GM23248 (cell line): ENCODE measurements around the gene PHOX2A. TPM values are rescaled to one million over a fixed set of nuclear protein-coding genes. Genes with fewer than 3 reads are reported as not detected.

Experiments
- DNase-seq: peaks from one replicate; pipeline ENCODE4 v3.0.0-alpha.2; 2015
- H2AFZ ChIP-seq: fragments of 200-600 bp; sonication (generic); 2 replicates; pipeline ENCODE4 v1.6.1; 2016; ENCODE audit warnings: antibody characterized with exemption
- H3F3A ChIP-seq: fragments of 200-600 bp; sonication (generic); 2 replicates; pipeline ENCODE4 v1.6.1; 2016; ENCODE audit warnings: mild to moderate bottlenecking, antibody characterized with exemption, mixed run types; ENCODE audit not compliant: insufficient read depth
- H3K27ac ChIP-seq: fragments of 200-600 bp; sonication (generic); 2 replicates; pipeline ENCODE4 v1.5.1; 2016; ENCODE audit warnings: mild to moderate bottlenecking
- H3K27me3 ChIP-seq: fragments of 200-600 bp; sonication (generic); replicated peaks from 2 replicates; pipeline ENCODE4 v1.6.1; 2016; ENCODE audit warnings: mild to moderate bottlenecking; ENCODE audit not compliant: insufficient read depth
- H3K36me3 ChIP-seq: fragments of 200-600 bp; sonication (generic); 2 replicates; pipeline ENCODE4 v1.6.1; 2016; ENCODE audit warnings: low read depth, mild to moderate bottlenecking
- H3K4me1 ChIP-seq: fragments of 200-600 bp; sonication (generic); 2 replicates; pipeline ENCODE4 v1.6.1; 2016; ENCODE audit warnings: mild to moderate bottlenecking; ENCODE audit not compliant: insufficient read depth
- H3K4me2 ChIP-seq: fragments of 200-600 bp; sonication (generic); one replicate; pipeline ENCODE4 v1.6.1; 2016; ENCODE audit warnings: mild to moderate bottlenecking; ENCODE audit not compliant: unreplicated experiment
- H3K4me3 ChIP-seq: fragments of 200-600 bp; sonication (generic); 2 replicates; pipeline ENCODE4 v1.5.1; 2016; ENCODE audit warnings: mild to moderate bottlenecking
- H3K79me2 ChIP-seq: fragments of 200-600 bp; sonication (generic); 2 replicates; pipeline ENCODE4 v1.6.1; 2016; ENCODE audit warnings: mild to moderate bottlenecking; ENCODE audit not compliant: insufficient read depth
- H3K9ac ChIP-seq: fragments of 200-600 bp; sonication (generic); 2 replicates; pipeline ENCODE4 v1.6.1; 2016; ENCODE audit warnings: mild to moderate bottlenecking
- H3K9me2 ChIP-seq: fragments of 200-600 bp; sonication (generic); 2 replicates; pipeline ENCODE4 v1.6.1; 2016; ENCODE audit warnings: mixed run types, mild to moderate bottlenecking, moderate library complexity; ENCODE audit not compliant: insufficient read depth
- H3K9me3 ChIP-seq: fragments of 200-600 bp; sonication (generic); one replicate; pipeline ENCODE4 v1.6.1; 2017; ENCODE audit warnings: low read depth
- H4K20me1 ChIP-seq: fragments of 200-600 bp; sonication (generic); 2 replicates; pipeline ENCODE4 v1.6.0; 2016; ENCODE audit not compliant: insufficient read depth
- EZH2 ChIP-seq: fragments of 200-600 bp; sonication (generic); IDR thresholded peaks from 2 replicates; pipeline ENCODE4 v1.6.1; 2018; ENCODE audit warnings: antibody characterized with exemption, mild to moderate bottlenecking; ENCODE audit not compliant: insufficient read depth, poor library complexity, severe bottlenecking
- EZH2phosphoT487 ChIP-seq: fragments of 200-600 bp; sonication (generic); IDR thresholded peaks from 2 replicates; pipeline ENCODE4 v1.6.1; 2018; ENCODE audit warnings: antibody characterized with exemption, moderate library complexity, mild to moderate bottlenecking, low read depth; ENCODE audit not compliant: insufficient read depth
- WGBS, 2 experiments: methylation state at CpG; one replicate each; pipeline ENCODE4 v1.1.6; 2015 to 2017; ENCODE audit warnings: low lambda C conversion rate in 2 of 2, low coverage in 1 of 2; ENCODE audit errors: missing lambda C conversion rate in 2 of 2; 5-methylcytosine and 5-hydroxymethylcytosine counted together
- in situ Hi-C: fragments of 300-500 bp; cut with MboI; formaldehyde crosslinking; loops from 2 replicates; pipeline ENCODE4 v1.15.0; 2020
- polyA plus RNA-seq: library from polyadenylated mRNA; unstranded; fragments of >200 nt; fragmentation: Nextera tagmentation; extraction: Ambion mirVana; gene quantifications from 2 replicates; pipeline ENCODE4 v1.2.1, GENCODE V29; 2016
- total RNA-seq: library from RNA; depleted of rRNA; stranded (reverse); fragments of >200 nt; shearing (Covaris generic); gene quantifications from 2 replicates; pipeline ENCODE4 v1.2.3, GENCODE V29; 2014

Gene PHOX2A
- total and polyA plus RNA-seq, 2 experiments from 2014 or later, result not detected

DNA sequence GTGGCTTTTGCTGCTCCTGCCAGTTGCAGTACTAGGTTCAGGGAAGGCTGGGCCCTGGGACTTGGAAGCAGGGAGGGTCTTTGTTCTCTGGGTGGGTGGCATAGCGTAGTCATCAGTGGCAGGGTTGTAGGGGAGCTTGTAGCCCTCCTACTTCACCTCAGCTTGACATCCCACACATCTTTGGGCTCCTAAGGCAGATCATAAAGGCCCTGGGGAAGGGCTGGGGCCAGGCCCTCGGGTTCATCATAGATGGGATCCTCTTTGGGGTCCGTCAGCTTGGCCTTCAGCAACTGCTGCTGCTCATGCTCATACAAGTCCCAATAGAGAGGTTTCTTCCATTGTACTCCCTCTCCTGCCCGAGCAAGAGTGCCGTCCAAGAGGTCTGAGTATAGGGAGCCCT, 6.0 kb upstream of the PHOX2A start:
- no peak overlapping the region for H2AFZ ChIP-seq
- in situ Hi-C loops, result no loop called here
- H3K4me3 ChIP-seq, result no peak overlapping the region
- no peak overlapping the region for H3K4me2 ChIP-seq
- no peaks in the 10 kb centered on the region for H4K20me1 ChIP-seq
- H3K9me3 ChIP-seq, result no peaks in the 10 kb centered on the region
- H3K27ac ChIP-seq, result no peak overlapping the region
- H3K9ac ChIP-seq, result no peak overlapping the region
- no peaks in the 10 kb centered on the region for H3F3A ChIP-seq
- H3K9me2 ChIP-seq, result no peaks in the 10 kb centered on the region
- H3K36me3 ChIP-seq, result no peaks in the 10 kb centered on the region
- 63 to 68% methylated on average over 5 of the region's 5 CpGs for WGBS, 2 experiments
- TF ChIP-seq EZH2 (no peak), EZH2phosphoT487 (no peak)
- DNase-seq, result no peak
- H3K4me1 ChIP-seq, result no peaks in the 10 kb centered on the region
- peaks cover 39% of the 10 kb centered on the region for H3K27me3 ChIP-seq
- no peaks in the 10 kb centered on the region for H3K79me2 ChIP-seq

DNA sequence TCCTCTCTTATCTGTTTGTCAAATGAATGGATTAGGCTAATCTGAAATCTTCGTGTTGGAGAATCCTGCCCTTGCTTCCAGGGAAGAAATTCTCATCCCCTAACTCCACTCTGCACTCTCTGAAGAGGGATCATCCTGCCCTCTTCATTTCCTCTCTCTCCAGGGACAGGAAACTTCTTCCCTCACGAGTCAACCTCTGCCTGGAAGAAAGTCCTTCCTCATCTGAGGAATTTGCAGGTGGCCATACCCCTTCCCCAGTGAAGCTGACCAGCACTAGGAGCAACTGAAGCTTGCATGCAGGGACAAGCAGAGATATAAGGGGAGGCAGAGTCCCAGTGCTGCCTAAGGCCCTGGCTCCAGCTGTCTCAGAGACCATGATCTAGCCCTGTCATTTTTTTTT, 3.6 kb upstream of the PHOX2A start:
- H3K9me2 ChIP-seq, result no peaks in the 10 kb centered on the region
- in situ Hi-C loops, result no loop called here
- H3K27me3 ChIP-seq, result peaks cover 43% of the 10 kb centered on the region
- no peaks in the 10 kb centered on the region for H3K9me3 ChIP-seq
- no peaks in the 10 kb centered on the region for H4K20me1 ChIP-seq
- no peak overlapping the region for H2AFZ ChIP-seq
- 20 to 25% methylated on average over 2 of the region's 2 CpGs for WGBS, 2 experiments
- H3K79me2 ChIP-seq, result no peaks in the 10 kb centered on the region
- no peaks in the 10 kb centered on the region for H3F3A ChIP-seq
- no peak overlapping the region for H3K4me2 ChIP-seq
- H3K36me3 ChIP-seq, result no peaks in the 10 kb centered on the region
- no peak for DNase-seq
- H3K4me1 ChIP-seq, result no peaks in the 10 kb centered on the region
- TF ChIP-seq EZH2phosphoT487 (no peak), EZH2 (no peak)
- H3K4me3 ChIP-seq, result no peak overlapping the region
- H3K27ac ChIP-seq, result no peak overlapping the region
- no peak overlapping the region for H3K9ac ChIP-seq

DNA sequence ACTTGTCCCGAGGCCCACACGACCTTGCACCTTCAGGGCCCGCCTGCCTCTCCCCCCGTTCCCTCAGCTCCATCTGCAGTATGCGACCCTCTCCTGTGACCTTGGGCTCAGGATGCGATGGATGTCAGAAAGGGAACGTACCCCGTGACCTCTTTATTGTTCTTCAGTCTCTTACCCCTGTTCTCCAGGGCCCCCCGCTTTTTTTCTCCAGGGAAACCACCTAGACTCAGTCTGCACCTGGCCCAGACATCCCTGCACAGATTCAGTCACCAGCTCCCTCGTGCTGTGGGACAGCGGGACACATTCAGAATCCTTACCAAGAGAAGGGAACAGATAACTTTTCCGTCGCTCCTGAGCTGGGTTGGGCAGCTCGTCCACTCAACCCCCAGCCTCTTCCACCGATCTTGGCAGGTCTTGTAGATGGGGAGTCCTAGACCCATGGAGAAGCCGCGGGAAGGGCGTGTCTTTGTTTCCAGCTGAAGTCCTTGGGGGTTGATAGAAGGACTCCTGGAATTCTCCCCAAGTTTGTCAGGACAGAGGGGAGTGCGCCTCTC, 1.4 kb upstream of the PHOX2A start:
- no peak overlapping the region for H2AFZ ChIP-seq
- no peak overlapping the region for H3K9ac ChIP-seq
- TF ChIP-seq EZH2phosphoT487, result no peak
- TF ChIP-seq EZH2, result peak; percentile 40
- H3K27me3 ChIP-seq, result peaks cover 52% of the 10 kb centered on the region
- H3K79me2 ChIP-seq, result no peaks in the 10 kb centered on the region
- H3K36me3 ChIP-seq, result no peaks in the 10 kb centered on the region
- no peaks in the 10 kb centered on the region for H3K9me2 ChIP-seq
- H4K20me1 ChIP-seq, result no peaks in the 10 kb centered on the region
- H3K4me3 ChIP-seq, result no peak overlapping the region
- in situ Hi-C loops, result no loop called here
- no peak overlapping the region for H3K4me2 ChIP-seq
- H3F3A ChIP-seq, result no peaks in the 10 kb centered on the region
- H3K27ac ChIP-seq, result no peak overlapping the region
- 16% methylated on average over 19 of the region's 19 CpGs for WGBS, 2 experiments
- no peak for DNase-seq
- no peaks in the 10 kb centered on the region for H3K4me1 ChIP-seq
- no peaks in the 10 kb centered on the region for H3K9me3 ChIP-seq

- DNase-seq, result no peak
- Histone ChIP-seq H3K9me3 (no peaks in the 10 kb centered on the region), H3K79me2 (no peaks in the 10 kb centered on the region), H3K4me1 (no peaks in the 10 kb centered on the region), H3K9ac (no peak overlapping the region), H3K27me3 (peaks cover 52% of the 10 kb centered on the region), H2AFZ (peak overlapping the region; percentile 29; the same call in 1 of the 2 replicates), H3F3A (no peaks in the 10 kb centered on the region), H3K9me2 (no peaks in the 10 kb centered on the region), H3K36me3 (no peaks in the 10 kb centered on the region), H4K20me1 (no peaks in the 10 kb centered on the region), H3K27ac (no peak overlapping the region), H3K4me2 (peak overlapping the region; percentile 39), H3K4me3 (peak overlapping the region; percentile 51; the same call in 1 of the 2 replicates)
- in situ Hi-C loops, result no loop called here
- peak; percentile 98 for TF ChIP-seq EZH2
- peak; percentile 79 for TF ChIP-seq EZH2phosphoT487
- WGBS, 2 experiments, result 9 to 12% methylated on average over 43 to 45 of the region's 46 CpGs
Observed at GRCh38 chr11:72244361-72245262, 636 bp upstream of the PHOX2A start.
